Measurements from ENCODE around the gene COPB1.
A peak's percentile ranks its signal among the peaks of the same experiment; 100 is the strongest.

The COPB1 gene

GRCh38 chr11:14503023-14503422 lies 3.4 kb upstream of the COPB1 start:
- DNase-seq: no peak

GRCh38 chr11:14502039-14502438 lies 2.4 kb upstream of the COPB1 start:
- no peak for DNase-seq

GRCh38 chr11:14500181-14500651 lies 605 bp upstream of the COPB1 start:
- peak; percentile 54 for DNase-seq

GRCh38 chr11:14499178-14499559 lies 442 bp downstream of the COPB1 start:
- peak; percentile 23 for DNase-seq

- DNase-seq: no peak
Measured at GRCh38 chr11:14480716-14481115, 18.9 kb downstream of the COPB1 start.

GRCh38 chr11:14471127-14471526 lies 28.5 kb downstream of the COPB1 start:
- no peak for DNase-seq

GRCh38 chr11:14463623-14464022 lies 36.0 kb downstream of the COPB1 start:
- DNase-seq: no peak

GRCh38 chr11:14460147-14460546 lies 39.5 kb downstream of the COPB1 start:
- DNase-seq: no peak

GRCh38 chr11:14458377-14458776 lies 41.2 kb downstream of the COPB1 start:
- no peak for DNase-seq

GRCh38 chr11:14455648-14456430 lies 43.8 kb downstream of the COPB1 start:
- no peak for DNase-seq

- peak; percentile 34 for DNase-seq
Measured at GRCh38 chr11:14454861-14455632, 44.6 kb downstream of the COPB1 start.

GRCh38 chr11:14451825-14452224 lies 47.8 kb downstream of the COPB1 start:
- peak; percentile 65 for DNase-seq

GRCh38 chr11:14449302-14449714 lies 50.3 kb downstream of the COPB1 start:
- DNase-seq: peak; percentile 75

- DNase-seq: no peak
Measured at GRCh38 chr11:14448240-14448639, 51.4 kb downstream of the COPB1 start.

- DNase-seq: peak; percentile 76
Measured at GRCh38 chr11:14446701-14447169, 52.9 kb downstream of the COPB1 start.

GRCh38 chr11:14445542-14446530 lies 53.8 kb downstream of the COPB1 start:
- peak; percentile 77 for DNase-seq

GRCh38 chr11:14444441-14445189 lies 55.0 kb downstream of the COPB1 start:
- no peak for DNase-seq

- DNase-seq: peak; percentile 67
Measured at GRCh38 chr11:14443638-14444037, 56.0 kb downstream of the COPB1 start.

- DNase-seq: no peak
Measured at GRCh38 chr11:14435717-14436512, 63.7 kb downstream of the COPB1 start.

- no peak for DNase-seq
Measured at GRCh38 chr11:14425621-14426020, 74.0 kb downstream of the COPB1 start.

GRCh38 chr11:14424096-14424495 lies 75.5 kb downstream of the COPB1 start:
- peak; percentile 85 for DNase-seq
